HepG2 (cell line): ENCODE measurements around the gene UQCC5. TPM values are rescaled to one million over a fixed set of nuclear protein-coding genes. Genes with fewer than 3 reads are reported as not detected.

ENCODE experiments used
- ELF4 ChIP-seq: sonication (generic); formaldehyde crosslinking; IDR thresholded peaks from 2 replicates; pipeline ENCODE4 v1.5.0; 2020; ENCODE audit warnings: missing genetic modification reagents, mild to moderate bottlenecking, moderate library complexity, borderline replicate concordance
- KDM1A ChIP-seq: IDR thresholded peaks from 2 replicates; pipeline ENCODE4 v1.6.1; 2016; ENCODE audit warnings: missing compliant biosample characterization
- MTF1 ChIP-seq: sonication (generic); formaldehyde crosslinking; IDR thresholded peaks from 2 replicates; pipeline ENCODE4 v1.5.0; 2020; ENCODE audit warnings: missing genetic modification reagents
- PCBP2 ChIP-seq: fragments of 200-400 bp; formaldehyde crosslinking; optimal IDR thresholded peaks from 2 replicates; pipeline ENCODE3; 2018; ENCODE audit warnings: low read length, low read depth; ENCODE audit not compliant: poor library complexity, severe bottlenecking
- PHF8 ChIP-seq: sonication (generic); formaldehyde crosslinking; IDR thresholded peaks from 2 replicates; pipeline ENCODE4 v1.5.0; 2020; ENCODE audit warnings: missing genetic modification reagents
- PLSCR1 ChIP-seq: sonication (generic); formaldehyde crosslinking; IDR thresholded peaks from 2 replicates; pipeline ENCODE4 v1.5.0; 2020; ENCODE audit warnings: missing genetic modification reagents, mild to moderate bottlenecking, borderline replicate concordance
- PRDM15 ChIP-seq: sonication (generic); formaldehyde crosslinking; IDR thresholded peaks from 2 replicates; pipeline ENCODE4 v1.4.0; 2020; ENCODE audit warnings: missing genetic modification reagents
- SAFB2 ChIP-seq: sonication (generic); formaldehyde crosslinking; IDR thresholded peaks from 2 replicates; pipeline ENCODE4 v1.5.1; 2020; ENCODE audit warnings: missing genetic modification reagents, low read depth, mild to moderate bottlenecking, borderline replicate concordance
- SRSF1 ChIP-seq: fragments of 200-400 bp; formaldehyde crosslinking; optimal IDR thresholded peaks from 2 replicates; pipeline ENCODE3; 2017; ENCODE audit warnings: mild to moderate bottlenecking, low read depth, low read length, moderate library complexity
- THRA ChIP-seq: sonication (generic); formaldehyde crosslinking; IDR thresholded peaks from 2 replicates; pipeline ENCODE4 v1.4.0; 2020; ENCODE audit warnings: missing genetic modification reagents, borderline replicate concordance
- YEATS4 ChIP-seq: sonication (generic); formaldehyde crosslinking; IDR thresholded peaks from 2 replicates; pipeline ENCODE4 v1.4.0; 2020; ENCODE audit warnings: missing genetic modification reagents, borderline replicate concordance
- YY1 ChIP-seq: IDR thresholded peaks from 2 replicates; pipeline ENCODE4 v1.6.1; 2011; ENCODE audit warnings: low read length, low read depth, moderate library complexity, mild to moderate bottlenecking; ENCODE audit not compliant: insufficient read depth, insufficient replicate concordance
- ZBTB44 ChIP-seq: sonication (generic); formaldehyde crosslinking; IDR thresholded peaks from 2 replicates; pipeline ENCODE4 v1.4.0; 2020; ENCODE audit warnings: missing genetic modification reagents
- ZEB1 ChIP-seq: IDR thresholded peaks from 2 replicates; pipeline ENCODE4 v1.6.1; 2012; ENCODE audit warnings: mild to moderate bottlenecking, low read depth, inconsistent platforms; ENCODE audit not compliant: insufficient replicate concordance
- ZFP36L2 ChIP-seq: sonication (generic); formaldehyde crosslinking; IDR thresholded peaks from 2 replicates; pipeline ENCODE4 v1.4.0; 2020; ENCODE audit warnings: missing genetic modification reagents
- ZMAT3 ChIP-seq: sonication (generic); formaldehyde crosslinking; conservative IDR thresholded peaks from 2 replicates; pipeline ENCODE4 v1.7.0; 2021; ENCODE audit warnings: missing genetic modification reagents
- polyA plus RNA-seq, 8 experiments: library from polyadenylated mRNA; depleted of rRNA in 3 of 8; stranded (reverse) in 7 of 8; unstranded in 1 of 8; fragments of >200 nt; fragmentation: Illumina TruSeq in 4 of 8; extraction: Trizol in 4 of 8; gene quantifications; 2 replicates each; pipeline versions ENCODE4 v1.2.1 to v1.2.3, GENCODE V29; 2011 to 2016; ENCODE audit warnings: low read depth in 4 of 8, missing spikeins in 1 of 8, mixed read lengths in 1 of 8; ENCODE audit not compliant: insufficient read depth in 1 of 8
- total RNA-seq, 5 experiments: library from RNA; depleted of rRNA; stranded (reverse); fragments of >200 nt; fragmentation: Illumina TruSeq; extraction: Trizol; gene quantifications; 2 replicates each; pipeline ENCODE4 v1.2.3, GENCODE V29; 2016; ENCODE audit warnings: low read depth in 1 of 5

UQCC5 gene
- total and polyA plus RNA-seq, 2 of the 13 experiments (the other 11 are each of a cell fraction or from before 2014, with no cell fraction given), result 15.4 to 29.5 TPM

- TF ChIP-seq PRDM15 (CRISPR knock-in tag) (0 out of 2 replicates have a peak, but pooled peaks have one; percentile 20), ZFP36L2 (CRISPR knock-in tag) (no peak), ZEB1 (no peak), THRA (CRISPR knock-in tag) (no peak), SRSF1 (no peak), SAFB2 (no peak), ELF4 (CRISPR knock-in tag) (0 out of 2 replicates have a peak, but pooled peaks have one; percentile 34), KDM1A (no peak), ZMAT3 (CRISPR knock-in tag) (no peak; the same call in 1 of the 2 replicates), PHF8 (CRISPR knock-in tag) (peak; percentile 69), YY1 (peak; percentile 15), ZBTB44 (CRISPR knock-in tag) (no peak), MTF1 (CRISPR knock-in tag) (no peak), PLSCR1 (no peak), PCBP2 (no peak), YEATS4 (CRISPR knock-in tag) (peak; percentile 24; the same call in 1 of the 2 replicates)
Measured at GRCh38 chr3:52534281-52535183, 1.9 kb upstream of the UQCC5 start (continued).
